ENCODE measurements around the gene SPATC1L.

SPATC1L gene

DNA sequence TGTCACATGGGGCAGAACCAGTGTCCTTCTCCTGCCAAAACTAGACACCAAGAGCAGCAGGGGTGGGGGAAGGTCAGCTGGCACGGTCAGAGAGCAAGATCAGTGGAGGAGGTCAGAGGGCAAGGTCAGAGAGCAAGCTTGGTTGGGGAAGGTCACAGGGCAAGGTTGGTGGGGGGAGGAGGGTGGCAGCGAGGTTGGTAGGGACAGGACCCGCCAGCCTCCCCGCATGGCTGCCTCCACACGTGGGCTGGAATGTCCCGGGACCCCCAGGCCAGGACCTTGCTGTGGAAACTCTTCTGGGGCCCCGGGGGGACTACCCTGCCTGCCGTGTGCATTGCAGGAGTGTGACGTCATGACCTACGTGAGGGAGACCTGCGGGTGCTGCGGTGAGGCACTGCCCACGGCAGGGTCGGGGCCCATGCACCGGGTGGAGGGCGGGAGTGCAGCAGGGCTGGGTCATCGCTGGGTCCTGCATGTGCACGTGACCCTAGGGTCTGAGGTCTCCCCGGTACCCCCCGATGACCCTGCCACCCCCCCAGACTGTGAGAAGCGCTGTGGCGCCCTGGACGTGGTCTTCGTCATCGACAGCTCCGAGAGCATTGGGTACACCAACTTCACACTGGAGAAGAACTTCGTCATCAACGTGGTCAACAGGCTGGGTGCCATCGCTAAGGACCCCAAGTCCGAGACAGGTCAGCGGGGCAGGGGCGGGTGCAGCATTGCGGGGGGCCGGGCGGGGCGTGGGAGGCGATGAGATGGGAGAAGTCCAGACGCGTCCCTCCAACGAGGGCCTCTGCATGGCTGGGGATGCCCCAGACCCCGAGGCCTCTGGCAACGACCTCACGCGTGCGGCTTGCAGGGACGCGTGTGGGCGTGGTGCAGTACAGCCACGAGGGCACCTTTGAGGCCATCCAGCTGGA lies 59.1 kb downstream of the SPATC1L start:
- DNase-seq (ENCODE audit: extremely low spot score, insufficient read length, low read depth) (no peak), FAIRE-seq (no peak)

DNA sequence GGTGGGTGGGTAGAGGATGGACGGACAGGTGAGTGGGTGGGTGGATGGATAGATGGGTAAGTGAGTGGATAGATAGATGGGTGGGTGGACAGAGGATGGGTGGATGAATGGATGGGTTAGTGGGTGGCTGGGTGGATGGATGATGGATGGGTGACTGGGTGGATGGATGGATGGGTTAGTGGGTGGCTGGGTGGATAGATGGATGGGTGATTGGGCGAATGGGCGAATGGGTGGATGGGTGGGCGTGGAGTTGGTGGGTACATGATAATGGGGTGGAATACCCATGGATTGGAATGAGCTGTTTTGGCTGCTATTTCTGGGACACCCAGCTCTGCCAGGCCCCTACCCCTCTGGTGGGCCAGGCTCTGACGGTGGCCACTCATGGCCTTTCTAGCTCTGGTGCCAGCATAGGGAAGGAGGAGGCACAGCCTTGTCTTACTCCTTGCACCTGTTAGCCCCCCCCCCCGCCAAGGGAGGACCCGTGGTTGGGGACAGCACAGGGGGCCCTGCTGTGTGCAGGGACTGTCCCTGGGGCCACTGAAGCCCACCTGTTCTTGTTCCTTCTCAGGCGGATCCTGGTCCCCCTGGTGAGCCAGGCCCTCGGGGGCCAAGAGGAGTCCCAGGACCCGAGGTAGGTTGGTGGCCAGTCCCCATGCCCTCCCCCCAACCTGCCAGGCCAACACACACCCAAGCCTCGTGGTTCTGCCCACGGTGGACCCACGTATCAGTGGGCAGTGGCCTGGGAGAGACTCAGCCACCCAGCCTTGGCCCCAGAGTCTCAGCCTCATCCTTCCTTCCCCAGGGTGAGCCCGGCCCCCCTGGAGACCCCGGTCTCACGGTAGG lies 60.0 kb downstream of the SPATC1L start:
- DNase-seq (ENCODE audit: extremely low spot score, insufficient read length, low read depth) (no peak), FAIRE-seq (no peak)

DNA sequence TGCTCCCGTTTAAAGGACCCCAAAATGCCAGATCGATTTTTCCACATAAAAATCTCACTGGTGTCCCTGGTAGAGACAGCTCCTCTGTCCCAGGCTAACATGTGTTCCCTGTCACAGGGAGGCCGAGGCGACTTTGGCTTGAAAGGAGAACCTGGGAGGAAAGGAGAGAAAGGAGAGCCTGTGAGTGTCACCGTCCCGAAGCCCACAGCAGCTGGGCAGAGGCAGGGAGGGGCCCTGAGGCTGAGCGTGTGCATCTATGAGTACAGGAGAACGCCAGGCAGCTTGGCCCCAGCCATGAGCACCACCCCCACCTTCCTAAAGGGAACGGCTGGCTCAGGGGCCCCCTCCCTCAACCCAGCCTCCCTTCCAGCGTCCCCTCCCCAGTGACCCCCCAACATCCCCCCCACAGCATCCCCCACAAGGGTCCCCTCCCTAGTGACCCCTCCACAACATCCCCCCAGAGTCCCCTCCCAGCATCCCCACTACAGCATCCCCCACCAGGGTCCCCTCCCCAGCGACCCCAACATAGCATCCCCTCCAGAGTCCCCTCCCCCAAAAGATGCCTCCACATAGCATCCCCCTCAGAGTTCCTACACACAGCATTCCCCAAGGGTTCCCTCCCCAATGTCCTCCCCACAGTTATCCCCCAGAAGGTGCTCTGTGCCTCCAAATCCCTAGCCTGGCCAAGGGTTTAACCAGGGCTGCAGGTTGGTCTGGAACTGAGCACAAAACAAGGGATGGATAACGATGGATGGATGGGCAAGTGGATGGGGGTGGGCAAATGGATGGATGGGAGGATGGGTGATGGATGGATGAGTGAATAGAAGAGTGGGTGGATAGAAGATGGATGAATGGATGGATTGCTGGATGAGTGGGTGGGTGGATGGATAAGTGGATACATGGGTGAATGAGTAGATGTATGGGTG lies 61.2 kb downstream of the SPATC1L start:
- no peak for FAIRE-seq
- no peak for DNase-seq (ENCODE audit: extremely low spot score, insufficient read length, low read depth)

DNA sequence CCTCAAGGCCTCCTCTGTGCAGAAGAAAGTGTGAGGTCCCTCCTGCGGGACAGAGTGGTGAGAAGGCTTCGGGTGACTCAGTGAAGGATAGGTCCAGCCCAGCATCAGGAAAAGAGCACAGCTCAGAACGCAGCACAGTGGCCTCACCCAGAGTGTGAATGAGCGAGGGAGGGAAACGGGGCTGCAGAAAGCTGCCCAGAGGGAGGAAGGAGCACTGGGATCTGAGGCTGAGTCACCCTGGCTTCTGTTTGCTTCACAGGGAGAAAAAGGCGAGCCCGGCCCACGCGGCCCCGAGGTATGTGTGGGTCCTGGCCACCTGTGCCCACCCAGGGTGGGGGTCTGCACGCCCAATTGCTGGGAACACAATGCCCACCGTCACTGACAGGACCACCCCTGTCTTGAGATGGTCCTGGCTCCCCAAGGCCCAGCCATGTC lies 62.0 kb downstream of the SPATC1L start:
- FAIRE-seq (no peak), DNase-seq (ENCODE audit: extremely low spot score, insufficient read length, low read depth) (no peak)

DNA sequence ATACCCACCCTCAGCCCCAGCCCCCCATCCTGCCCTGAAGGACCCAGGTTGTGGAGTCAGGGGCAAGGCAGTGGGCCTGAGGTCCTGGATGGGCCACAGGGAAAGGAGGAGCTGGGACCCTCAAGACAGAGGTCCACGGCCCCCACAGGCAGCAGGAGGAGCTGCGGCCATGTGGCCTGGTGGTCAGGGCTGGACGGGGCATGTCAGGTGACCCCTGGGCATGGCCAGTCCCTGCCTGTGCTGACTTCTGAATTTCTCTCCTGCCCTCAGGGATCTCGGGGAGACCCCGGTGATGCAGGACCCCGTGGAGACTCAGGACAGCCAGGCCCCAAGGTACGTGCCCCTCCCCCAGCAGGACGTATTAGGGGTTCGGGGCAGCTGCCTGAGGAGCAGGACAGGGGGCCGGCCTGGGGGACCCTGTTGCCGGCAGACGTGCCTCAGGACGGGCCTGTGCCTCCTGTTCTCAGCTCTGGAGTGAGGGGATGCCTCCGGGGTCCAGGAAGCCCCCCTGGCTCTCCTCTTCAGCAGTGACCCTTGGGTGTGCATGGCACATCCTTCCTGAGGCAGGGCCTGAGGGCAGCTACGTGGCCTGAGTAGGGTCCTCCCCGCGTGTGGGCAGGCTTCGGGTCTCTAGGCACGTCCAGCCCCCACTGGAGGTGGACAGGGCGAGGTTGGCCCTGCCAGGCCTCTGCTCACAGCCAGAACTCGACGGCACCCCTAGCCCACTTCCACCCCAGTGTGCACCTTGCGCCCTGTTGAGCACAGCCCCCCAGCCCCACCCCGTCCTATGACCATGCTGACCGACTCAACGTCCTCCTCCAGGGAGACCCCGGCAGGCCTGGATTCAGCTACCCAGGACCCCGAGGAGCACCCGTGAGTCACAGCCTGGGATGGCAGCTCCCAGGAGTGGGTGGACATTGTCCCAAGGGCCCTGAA lies 62.7 kb downstream of the SPATC1L start:
- DNase-seq (ENCODE audit: extremely low spot score, insufficient read length, low read depth) (no peak), FAIRE-seq (no peak)

DNA sequence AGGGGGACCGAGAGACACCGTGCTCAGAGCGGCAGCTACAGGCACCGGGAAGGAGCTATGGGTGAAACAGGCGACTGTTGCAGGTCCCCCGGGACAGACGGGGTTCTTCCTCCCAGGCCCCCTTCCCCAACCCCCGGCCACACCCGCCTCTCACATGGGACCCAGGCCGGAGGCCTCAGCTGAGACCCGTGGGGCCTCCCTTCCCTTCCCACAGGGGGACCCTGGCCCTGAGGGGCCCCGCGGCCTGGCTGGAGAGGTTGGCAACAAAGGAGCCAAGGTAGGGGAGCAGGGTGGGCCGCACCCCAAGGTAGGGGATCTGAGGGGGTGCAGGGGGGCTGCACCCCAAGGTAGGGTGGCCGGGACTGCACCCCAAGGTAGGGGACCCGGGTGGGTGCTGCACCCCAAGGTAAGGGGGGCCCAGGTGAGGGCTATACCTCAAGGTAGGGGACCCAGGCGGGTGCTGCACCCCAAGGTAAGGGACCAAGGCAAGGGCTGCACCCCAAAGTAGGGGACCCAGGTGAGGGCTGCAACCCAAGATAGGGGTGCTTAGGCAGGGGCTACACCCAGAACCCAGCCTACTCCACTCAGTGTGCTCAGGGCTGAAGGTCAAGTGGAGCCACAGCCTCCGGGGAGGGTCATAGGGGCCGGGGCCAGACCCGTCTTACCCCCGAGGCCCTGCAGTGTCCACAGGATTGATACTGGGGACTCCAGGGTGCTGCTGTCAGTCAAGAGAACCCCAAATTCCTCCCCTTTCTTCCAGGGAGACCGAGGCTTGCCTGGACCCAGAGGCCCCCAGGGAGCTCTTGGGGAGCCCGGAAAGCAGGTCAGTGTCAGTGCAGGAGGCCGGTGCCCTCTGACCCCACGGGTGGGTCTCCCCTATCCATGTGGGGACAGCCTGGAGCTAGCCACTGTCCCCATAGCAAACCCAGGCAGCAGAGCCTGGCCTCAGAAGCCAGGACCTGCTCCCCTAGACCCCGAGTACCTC lies 63.7 kb downstream of the SPATC1L start:
- no peak for FAIRE-seq
- DNase-seq (ENCODE audit: extremely low spot score, insufficient read length, low read depth): no peak

DNA sequence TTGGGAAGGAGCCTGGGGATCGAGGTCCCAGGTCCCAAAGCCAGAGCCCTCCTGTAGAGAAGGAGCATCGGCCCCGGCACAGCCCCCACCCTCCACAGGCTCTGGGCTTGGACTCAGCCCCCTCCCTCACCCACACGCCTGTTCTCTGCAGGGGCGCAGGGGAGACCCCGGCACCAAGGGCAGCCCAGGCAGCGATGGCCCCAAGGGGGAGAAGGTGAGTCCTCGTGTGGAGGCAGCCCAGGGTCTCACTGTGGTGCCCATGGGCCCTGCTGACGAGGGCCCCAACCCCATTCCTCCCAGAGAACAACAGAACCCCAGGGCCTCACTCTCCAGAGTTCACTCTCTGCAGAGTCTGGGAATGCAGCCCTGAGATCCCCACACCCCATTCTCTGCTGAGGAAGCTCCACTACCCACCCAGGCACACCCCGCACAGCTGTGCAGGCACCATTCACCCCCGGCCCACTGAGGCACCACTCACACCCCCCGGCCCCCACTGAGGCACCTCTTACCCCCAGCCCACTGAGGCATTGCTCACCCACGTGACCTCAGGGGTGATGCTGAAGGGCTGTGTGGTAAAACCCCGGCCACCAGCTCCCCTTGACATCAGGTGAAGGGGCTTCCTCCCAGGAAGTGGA lies 64.5 kb downstream of the SPATC1L start:
- FAIRE-seq: no peak
- DNase-seq (ENCODE audit: extremely low spot score, insufficient read length, low read depth): no peak

DNA sequence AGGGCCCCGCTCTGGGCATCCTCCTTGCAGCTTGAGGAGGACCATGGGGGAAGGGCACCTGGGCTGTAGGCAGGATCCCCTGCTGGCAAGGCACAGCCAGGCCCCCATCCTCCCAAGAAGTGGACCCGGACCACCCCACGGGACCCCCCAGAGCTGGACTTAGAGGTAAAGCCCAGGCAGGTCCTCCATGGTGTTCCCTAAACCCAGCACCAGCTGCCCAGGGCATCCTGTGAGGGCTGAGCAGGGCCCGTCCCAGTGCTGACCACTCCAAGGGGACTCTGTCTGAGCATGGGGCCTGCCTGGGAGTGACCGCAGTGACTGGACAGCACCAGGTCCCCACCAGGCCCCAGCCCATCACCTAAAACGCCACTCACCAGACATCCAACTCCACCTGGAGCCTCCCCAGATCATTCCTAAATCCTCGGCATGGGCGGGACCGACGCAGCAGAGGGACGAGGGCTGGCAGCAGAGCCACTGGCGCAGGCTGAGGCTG lies 65.1 kb downstream of the SPATC1L start:
- FAIRE-seq: no peak
- no peak for DNase-seq (ENCODE audit: extremely low spot score, insufficient read length, low read depth)

DNA sequence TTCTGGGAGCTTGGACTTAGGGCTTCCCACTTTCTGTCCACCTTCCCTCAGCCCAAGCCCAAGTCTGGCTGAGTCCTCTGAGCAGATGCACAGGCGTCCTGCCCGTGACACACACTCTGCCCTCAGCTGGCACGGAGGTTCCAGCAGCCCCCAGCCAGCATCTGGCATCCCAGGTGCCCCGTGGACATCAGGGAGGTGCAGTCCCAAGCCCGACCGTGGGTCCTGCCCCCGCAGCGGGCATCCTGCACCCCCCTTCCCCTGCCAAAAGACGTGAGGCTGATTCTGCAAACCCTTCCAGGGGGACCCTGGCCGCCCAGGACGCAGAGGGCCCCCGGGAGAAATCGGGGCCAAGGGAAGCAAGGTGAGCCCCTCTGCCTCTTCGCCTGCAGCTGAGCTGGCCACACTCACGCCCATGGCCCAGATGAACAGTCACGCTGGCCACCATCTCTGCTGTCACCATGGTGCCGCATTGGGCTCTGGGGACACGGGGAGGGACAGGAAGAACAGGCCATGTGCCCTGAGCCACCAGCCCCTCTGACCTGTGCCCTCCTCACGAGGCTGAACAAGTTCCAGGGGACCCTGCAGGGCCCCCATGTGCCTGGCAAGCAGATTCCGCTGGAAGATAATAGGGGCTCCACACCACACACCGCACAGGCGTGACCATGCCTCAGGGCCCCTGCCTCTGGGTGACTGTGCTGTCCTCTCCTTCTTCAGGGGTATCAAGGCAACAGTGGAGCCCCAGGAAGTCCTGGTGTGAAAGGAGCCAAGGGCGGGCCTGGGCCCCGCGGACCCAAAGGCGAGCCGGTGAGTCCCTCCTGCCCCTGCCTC lies 65.7 kb downstream of the SPATC1L start:
- no peak for DNase-seq (ENCODE audit: extremely low spot score, insufficient read length, low read depth)
- FAIRE-seq: no peak

DNA sequence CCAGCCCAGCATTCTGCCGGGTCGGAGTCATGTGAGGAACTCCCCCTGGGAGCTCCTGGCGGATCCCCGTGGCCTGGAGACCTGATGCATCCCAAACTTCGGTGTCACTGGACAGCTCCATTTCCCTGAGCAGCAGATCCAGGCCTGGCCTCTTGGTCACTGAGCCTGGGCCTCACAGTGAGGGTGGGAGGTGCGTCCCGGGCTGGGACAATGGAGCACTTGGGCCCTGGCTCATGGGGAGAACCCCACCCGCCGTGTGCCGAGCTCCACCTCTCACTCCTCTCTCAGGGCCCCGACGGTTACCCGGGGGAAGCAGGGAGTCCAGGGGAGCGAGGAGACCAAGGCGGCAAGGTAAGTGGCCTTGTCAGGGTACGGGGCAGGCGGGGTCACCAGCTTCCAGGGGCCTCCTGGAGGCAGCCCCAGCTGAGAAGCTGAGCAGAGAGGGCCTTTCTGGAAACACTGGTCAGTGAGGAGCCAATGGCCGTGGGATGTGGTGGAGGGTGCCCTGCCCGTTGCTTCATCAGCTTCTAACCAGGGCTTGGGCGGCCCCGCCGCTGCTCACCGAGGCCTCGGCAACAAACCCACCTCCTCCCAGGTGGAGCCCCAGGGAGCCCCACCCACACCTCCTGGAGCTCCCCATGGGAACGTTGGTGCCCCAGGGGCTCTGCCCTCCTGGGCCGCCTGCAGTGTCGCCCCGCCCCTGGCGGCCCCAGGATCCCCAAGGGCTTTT lies 66.5 kb downstream of the SPATC1L start:
- DNase-seq (ENCODE audit: extremely low spot score, insufficient read length, low read depth) (no peak), FAIRE-seq (no peak)

DNA sequence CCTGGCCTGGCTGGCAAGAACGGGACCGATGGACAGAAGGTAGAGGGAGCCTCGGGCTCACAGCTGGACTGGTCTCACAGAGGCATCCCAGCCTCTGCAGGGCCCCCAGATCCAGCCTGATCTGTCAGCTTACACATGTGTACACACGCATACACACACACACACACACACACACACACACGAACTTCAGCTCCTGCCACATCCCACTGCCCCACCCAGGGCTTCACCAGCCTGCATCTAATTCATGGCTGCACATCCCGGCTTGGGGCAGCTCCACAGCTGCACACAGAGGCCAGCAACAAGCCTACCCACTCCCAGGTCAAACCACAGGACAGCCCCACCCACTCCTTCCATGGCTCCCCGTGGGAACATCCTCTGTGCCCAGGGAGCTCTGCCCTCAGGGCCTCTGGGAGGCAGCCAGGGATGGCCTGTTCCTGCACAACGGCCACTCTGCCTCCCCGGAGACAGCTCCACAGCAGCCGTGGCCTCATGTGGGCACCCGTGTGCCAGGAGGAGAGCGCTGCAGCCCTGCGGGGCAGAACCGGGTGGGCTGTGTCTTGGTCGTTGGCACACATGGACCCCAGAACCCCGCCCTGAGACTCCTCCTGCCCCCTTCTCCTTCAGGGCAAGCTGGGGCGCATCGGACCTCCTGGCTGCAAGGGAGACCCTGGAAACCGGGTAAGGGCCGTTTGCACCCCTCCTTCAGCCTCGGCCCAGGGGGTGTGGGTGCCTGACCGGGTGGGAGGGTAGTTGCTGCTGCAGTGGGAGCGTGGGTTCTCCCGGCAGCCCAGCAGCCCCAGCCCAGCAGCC lies 67.3 kb downstream of the SPATC1L start:
- FAIRE-seq (no peak), DNase-seq (ENCODE audit: extremely low spot score, insufficient read length, low read depth) (no peak)

DNA sequence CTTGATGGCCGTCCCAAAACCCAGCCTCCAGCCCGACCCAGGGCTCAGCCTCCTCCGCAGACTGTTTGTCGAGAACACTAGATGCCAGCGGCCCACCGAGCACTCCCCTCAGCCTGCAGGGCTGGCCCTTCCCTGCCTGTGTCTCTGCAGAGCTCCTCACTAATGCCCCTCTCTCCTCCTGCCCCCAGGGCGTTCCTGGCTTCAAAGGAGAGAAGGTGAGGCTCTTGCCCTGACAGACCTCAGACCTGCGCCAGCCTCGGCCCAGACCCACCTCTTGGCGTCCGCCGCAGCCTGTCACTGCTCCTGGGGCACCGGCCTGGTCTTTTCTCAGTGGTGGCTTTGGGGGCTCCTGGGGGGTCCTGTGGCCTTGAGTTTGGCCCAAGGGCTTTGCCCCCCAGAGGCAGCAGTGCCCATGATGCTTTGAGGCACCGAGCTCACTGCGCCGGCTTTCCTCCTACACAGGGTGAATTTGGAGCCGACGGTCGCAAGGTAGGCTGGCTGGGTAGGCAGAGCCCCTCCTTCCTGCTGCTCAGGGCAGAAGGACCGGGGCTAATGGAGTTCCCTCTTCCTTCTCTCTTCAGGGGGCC lies 68.0 kb downstream of the SPATC1L start:
- FAIRE-seq (no peak), DNase-seq (ENCODE audit: extremely low spot score, insufficient read length, low read depth) (no peak)

DNA sequence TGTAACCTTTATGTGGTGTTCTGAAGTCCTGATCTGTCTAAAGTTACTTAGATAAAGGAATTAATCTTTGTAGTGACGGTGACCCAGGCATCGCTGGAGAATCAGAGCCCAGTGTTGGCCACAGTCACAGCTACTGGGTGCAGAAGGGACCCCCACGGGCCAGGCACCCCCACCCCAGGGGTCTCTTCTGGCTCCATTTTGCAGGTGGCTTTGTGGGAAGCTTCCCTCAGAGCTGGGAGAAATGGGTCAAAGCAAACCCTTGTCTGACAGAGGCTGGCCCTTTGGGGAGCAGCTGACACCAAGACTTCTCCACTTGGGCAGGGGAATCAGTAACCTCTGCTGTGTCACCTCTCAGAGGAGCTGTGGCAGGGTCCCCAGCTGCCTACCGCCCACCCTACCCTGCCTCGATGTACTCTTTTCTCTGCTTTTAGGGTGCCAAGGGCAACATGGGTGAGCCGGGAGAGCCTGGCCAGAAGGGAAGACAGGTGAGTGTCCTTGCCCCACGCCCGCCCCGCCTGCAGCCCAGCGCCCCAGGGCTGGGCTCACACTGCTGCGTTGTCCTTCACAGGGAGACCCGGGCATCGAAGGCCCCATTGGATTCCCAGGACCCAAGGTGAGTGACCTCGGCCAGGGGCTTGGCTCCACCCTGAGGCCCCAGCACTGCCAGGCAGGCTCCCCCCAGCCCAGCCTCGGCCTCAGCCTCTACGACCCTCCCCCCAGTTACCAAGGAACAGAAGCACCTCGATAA lies 68.6 kb downstream of the SPATC1L start:
- FAIRE-seq (no peak), DNase-seq (ENCODE audit: extremely low spot score, insufficient read length, low read depth) (no peak)

DNA sequence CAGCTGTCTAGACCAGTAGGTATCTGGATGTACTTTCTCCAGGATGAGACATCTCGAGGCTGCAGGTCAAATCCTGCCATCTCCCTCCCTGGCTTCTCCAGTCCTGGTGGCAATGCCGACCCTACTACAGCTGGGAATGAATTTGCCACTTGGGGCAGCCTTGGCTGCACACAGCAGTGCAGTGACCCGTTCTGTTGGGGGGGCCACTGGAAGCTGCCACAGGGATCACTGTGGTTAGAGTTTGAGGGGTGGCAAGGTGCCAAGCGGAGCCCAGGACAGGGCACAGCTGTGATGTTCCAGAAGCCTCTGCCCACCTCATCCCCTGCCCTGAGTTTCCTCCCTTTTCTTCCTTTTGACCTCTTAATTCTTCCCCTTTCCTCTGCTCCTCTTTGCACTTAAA lies 69.3 kb downstream of the SPATC1L start:
- FAIRE-seq (no peak), DNase-seq (ENCODE audit: extremely low spot score, insufficient read length, low read depth) (no peak)

Measured in GM18507 (cell line).